Measurements from ENCODE around the gene SFMBT2.

- TF ChIP-seq CTCF (IDR thresholded peaks at IDR 0.05; ENCODE audit: low read depth, low read length, poor library complexity, severe bottlenecking) (no peak), EZH2phosphoT487 (IDR thresholded peaks at IDR 0.05; ENCODE audit: borderline replicate concordance, low read length) (no peak)
Measured at GRCh38 chr10:7296076-7296475, 114.8 kb downstream of the SFMBT2 start.
